ENCODE measurements around the gene TMIGD3.

DNA sequence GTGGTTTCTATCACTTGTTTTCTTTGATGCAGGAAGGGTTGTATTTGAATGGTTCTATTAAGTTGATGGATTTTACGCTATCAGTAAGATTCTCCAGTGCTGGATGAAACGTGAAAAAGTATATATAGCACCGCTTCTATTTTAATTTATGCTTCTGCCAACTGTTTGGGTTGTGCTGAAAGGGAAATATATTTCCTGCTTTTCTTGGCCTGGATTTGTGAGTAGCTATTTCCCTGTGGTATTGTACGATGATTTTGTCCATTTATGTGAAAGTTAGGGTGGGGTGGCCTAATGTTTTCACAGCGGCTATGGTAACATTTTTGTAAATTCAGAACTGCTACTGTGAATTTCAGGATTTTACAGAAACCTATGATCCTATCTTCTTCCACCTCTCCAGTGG lies 29.3 kb downstream of the TMIGD3 start:
- TF ChIP-seq, protein P1, sequence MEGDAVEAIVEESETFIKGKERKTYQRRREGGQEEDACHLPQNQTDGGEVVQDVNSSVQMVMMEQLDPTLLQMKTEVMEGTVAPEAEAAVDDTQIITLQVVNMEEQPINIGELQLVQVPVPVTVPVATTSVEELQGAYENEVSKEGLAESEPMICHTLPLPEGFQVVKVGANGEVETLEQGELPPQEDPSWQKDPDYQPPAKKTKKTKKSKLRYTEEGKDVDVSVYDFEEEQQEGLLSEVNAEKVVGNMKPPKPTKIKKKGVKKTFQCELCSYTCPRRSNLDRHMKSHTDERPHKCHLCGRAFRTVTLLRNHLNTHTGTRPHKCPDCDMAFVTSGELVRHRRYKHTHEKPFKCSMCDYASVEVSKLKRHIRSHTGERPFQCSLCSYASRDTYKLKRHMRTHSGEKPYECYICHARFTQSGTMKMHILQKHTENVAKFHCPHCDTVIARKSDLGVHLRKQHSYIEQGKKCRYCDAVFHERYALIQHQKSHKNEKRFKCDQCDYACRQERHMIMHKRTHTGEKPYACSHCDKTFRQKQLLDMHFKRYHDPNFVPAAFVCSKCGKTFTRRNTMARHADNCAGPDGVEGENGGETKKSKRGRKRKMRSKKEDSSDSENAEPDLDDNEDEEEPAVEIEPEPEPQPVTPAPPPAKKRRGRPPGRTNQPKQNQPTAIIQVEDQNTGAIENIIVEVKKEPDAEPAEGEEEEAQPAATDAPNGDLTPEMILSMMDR (IDR thresholded peaks at IDR 0.05; ENCODE audit: low read depth, low read length, poor library complexity, severe bottlenecking), result no peak
- no peak for TF ChIP-seq EZH2phosphoT487 (IDR thresholded peaks at IDR 0.05; ENCODE audit: borderline replicate concordance, low read length)
